CD4-positive, alpha-beta T cell treated with Interleukin-15 for 4 hours (primary cell): ENCODE results near the gene FOXP4.

Experiments used
- DNase-seq: peaks from one replicate; pipeline ENCODE4 v3.0.0-alpha.2; 2020; ENCODE audit warnings: low spot score

FOXP4 gene

GRCh38 chr6:41547799-41548097 lies 1.6 kb downstream of the FOXP4 start:
- no peak for DNase-seq

- no peak for DNase-seq
These were observed 2.1 kb downstream of the FOXP4 start for GRCh38 chr6:41548098-41548840.

DNA sequence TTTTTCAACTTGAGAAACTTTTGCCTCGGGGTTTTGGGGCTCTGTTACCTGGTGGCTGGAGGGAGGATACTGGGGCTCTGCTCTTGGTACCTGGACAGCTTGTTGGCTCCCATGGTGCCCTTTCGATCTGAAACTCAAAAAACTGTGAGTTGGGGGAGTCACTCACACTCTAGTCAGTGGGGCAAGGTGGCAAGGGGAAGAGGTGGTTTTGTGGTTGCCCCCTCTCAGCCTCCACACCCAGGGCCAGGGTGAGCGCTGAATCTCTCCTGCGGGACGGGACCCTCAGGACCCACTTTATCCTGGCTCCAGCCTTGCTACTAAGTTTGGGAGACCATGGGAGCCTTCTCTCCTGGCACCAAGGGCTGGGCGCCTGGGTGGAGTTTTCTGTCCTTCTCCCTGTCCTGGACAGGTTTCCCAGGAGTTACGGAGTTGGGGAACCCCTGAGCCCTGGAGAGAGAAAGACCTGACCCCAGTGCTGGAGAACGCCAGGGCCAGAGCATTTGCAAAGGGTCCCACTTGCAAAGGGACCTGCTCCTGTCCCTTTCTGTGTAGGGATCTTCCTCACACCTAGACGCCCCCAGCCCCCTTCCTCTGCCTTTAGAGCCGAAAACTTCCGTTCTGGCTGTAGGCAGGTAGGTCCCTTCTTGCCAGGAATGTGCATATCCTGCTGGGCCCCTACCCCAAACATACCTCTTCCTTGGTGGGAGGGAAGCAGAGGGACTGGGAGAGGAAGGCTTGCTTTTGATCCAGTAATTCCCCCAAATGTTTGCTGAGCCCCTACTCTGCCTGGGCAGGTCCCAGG lies 2.9 kb downstream of the FOXP4 start:
- DNase-seq = no peak

- DNase-seq = no peak
These were observed 3.5 kb downstream of the FOXP4 start for GRCh38 chr6:41549673-41550072.

- DNase-seq = no peak
These were observed 5.0 kb downstream of the FOXP4 start for GRCh38 chr6:41551086-41551700.

- no peak for DNase-seq
These were observed 5.7 kb downstream of the FOXP4 start for GRCh38 chr6:41551857-41552256.

DNA sequence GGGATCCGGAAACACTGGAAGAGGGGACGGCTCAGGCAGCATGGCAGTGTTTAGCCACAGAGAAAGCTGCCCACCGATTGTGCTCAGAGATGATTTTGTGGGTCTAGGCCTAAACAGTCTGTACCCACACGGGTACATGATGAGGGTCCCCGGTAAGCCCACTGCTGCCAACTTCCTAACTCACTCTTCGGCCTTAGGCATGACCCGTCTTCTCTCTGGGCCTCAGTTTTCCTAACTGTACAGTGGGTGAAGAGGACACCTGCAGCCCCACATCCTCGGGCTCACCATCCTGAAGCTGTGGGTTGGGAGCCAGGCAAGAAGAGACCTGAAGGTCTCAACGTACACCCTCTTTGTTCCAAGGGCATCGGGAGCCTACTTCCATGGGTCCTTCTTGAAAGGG lies 6.5 kb downstream of the FOXP4 start:
- DNase-seq = no peak

- DNase-seq = no peak
These were observed 7.3 kb downstream of the FOXP4 start for GRCh38 chr6:41553405-41553999.

DNA sequence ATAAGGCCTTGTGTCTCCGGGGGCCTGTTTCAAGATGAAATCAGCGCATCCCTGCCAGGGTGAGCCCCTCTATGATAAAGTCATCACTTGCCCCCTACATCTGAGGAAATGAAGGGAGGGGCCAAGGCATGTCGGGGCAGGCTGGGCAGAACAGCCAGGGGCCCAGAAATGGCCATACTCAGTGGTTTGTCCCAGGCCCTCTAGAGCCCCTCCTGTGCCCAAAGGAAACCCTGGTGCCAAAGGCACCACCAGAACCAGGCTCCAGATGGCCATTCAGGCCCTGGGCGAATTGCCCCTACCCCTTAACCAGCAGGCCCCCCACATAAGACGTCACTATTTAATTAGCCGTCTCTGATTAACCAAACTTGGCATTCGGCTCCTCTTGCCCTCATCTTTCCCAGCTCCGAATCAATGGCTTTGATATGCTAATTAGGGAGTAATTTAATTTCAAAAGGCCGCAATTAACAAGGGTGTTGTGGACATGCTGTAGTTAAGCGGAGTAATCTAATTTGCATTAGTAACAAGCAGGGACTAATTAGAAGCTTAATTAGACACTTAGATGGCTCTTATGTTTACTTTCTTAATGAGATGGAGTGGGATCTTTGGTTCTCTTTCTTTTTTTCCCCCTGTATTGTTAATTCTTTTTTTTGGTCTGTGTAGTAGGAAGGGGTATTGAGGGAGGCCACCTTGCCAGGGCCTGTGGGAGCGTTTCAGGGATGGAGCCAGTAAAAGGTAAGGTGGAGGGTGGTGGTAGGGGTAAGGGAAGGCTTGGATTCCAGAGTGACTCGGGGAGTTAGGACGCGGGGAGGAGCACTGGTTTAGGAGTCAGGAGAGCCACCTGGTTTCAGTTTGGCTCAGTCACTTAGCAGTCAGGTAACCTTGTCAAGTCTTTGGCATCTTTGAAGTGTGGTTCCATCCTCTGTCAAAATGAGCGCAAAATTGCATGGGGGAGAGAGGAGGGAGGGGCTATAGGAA lies 9.4 kb downstream of the FOXP4 start:
- no peak for DNase-seq

- no peak for DNase-seq
These were observed 11.2 kb downstream of the FOXP4 start for GRCh38 chr6:41557335-41557734.

- no peak for DNase-seq
These were observed 12.0 kb downstream of the FOXP4 start for GRCh38 chr6:41558033-41558807.

GRCh38 chr6:41559655-41560427 lies 13.7 kb downstream of the FOXP4 start:
- no peak for DNase-seq

- peak; percentile 85 for DNase-seq
These were observed 14.4 kb downstream of the FOXP4 start for GRCh38 chr6:41560431-41561192.

DNA sequence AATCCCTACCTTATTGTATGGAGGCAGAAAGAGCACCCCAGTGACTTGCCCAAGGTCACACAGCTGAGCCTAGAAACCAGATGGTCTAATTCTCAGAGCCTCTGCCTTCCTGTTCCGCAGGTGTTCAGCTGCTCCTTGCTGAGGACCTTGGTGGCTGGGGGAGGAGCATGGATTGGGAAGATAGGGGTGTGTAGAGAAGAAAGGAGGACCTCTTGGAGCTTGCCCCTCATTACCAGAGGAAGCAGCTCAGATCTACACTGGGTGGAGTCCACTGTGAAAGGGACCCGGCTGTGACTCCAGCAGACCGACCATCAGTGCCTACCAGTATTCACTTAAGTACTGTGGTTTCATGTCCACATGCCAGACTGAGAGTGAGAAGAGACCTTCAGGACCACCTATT lies 15.2 kb downstream of the FOXP4 start:
- DNase-seq = no peak

DNA sequence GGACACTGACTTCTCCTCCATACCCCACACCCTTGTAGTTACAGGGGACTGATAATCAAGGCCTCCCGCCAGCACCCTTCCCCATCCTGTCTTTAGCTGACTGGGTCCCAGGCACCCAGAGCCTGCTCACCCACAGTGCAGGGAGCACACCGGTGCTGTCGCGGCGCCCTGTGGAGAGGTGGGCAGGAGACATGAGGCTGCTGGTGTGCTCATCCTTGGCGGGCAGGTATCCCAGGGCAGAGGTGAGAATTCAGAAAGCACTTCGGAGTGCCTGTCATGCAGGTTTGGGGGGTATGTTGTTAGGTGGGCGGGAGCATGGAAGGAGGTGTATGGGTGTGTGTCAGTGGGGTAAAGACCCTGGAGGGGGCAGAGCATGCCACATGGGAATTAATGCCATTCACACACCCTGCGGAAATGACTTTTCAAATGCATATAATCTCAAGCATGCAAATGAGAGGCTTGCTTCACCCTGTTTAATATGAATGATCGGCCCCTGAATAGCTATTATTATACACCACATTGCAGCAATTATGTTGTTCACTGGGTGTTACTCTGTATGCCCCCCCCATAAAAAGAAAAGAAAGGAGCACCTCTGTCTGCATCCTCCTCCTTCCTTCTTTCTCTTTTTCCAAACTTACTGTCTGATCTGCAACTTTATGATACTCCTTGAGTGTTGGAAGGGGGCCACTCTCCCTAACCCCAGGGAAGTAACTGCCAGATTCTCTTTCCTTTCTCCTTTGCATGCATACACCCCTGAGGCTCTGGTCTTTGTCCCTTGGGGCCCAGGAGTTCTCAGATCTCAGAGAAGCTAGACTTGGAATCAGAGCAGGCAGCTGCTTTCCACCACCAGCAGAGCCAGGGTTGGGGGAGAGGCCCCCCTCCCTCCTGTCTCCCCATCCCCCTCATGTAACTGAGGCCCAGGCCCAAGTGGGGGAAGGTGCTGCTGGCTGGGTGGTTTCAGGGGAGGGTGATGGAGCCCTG lies 16.0 kb downstream of the FOXP4 start:
- no peak for DNase-seq

- DNase-seq = no peak
These were observed 17.0 kb downstream of the FOXP4 start for GRCh38 chr6:41563060-41563776.

DNA sequence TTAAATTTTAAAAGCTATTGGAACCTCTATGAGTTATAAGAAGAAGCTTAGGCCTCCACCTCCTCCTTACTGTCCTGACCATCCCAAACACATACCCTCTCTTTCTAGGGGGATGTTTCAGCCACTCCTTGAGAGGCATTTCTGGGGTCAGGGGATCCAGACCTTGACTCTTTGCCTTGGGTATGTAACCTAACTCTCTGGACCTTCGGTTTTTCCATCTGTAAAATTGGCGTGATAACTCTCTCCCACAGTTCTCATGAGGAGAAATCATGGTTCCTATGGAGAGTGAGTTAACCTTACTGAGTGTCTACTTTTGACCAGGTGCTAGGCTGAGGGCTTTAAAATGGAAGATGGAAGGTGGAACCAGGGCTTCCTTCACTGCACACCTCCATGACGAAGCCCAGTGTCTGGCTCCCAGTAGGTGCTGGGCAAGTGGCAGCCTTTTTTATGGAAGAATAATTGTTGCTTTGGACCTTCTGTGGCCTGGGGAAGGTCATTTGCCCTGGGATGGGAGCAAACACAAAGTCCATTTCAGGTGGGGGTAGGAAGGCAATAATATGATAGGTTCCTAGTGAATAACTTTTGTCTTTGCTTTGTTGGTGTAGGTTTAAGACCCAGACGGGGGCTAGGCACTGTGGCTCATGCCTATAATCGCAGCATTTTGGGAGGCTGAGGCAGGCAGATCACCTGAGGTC lies 18.4 kb downstream of the FOXP4 start:
- no peak for DNase-seq
